CD4-positive, alpha-beta T cell treated with Interleukin-12 subunit alpha and Interleukin-12 subunit beta, for 1 hour (primary cell): Measurements from ENCODE around the gene SLC16A8.

Experiments
- DNase-seq: peaks from one replicate; pipeline ENCODE4 v3.0.0-alpha.2; 2020

SLC16A8 gene

GRCh38 chr22:38110863-38111852, 27.2 kb upstream of the SLC16A8 start:
- DNase-seq = no peak

- DNase-seq = no peak
Measured at GRCh38 chr22:38110008-38110862, 26.3 kb upstream of the SLC16A8 start, which contains the start of gene BAIAP2L2. Gene BAIAP2L2, minus strand, starts transcription at chr22:38110684. Its CDS starts 159 bp downstream, at chr22:38110525.

- DNase-seq = peak; percentile 25
Measured at GRCh38 chr22:38109371-38110001, 25.5 kb upstream of the SLC16A8 start.

- no peak for DNase-seq
Measured at GRCh38 chr22:38108561-38109319, 24.8 kb upstream of the SLC16A8 start.

- no peak for DNase-seq
Measured at GRCh38 chr22:38107692-38108515, 23.9 kb upstream of the SLC16A8 start.

GRCh38 chr22:38106814-38107578, 23.0 kb upstream of the SLC16A8 start:
- DNase-seq = no peak

- DNase-seq = no peak
Measured at GRCh38 chr22:38104084-38104483, 20.1 kb upstream of the SLC16A8 start.

- DNase-seq = no peak
Measured at GRCh38 chr22:38103641-38104040, 19.7 kb upstream of the SLC16A8 start.

GRCh38 chr22:38098410-38099249, 14.6 kb upstream of the SLC16A8 start:
- DNase-seq = no peak

GRCh38 chr22:38097557-38098409, 13.8 kb upstream of the SLC16A8 start:
- no peak for DNase-seq

- no peak for DNase-seq
Measured at GRCh38 chr22:38097058-38097457, 13.1 kb upstream of the SLC16A8 start.

- DNase-seq = no peak
Measured at GRCh38 chr22:38089474-38089851, 5.5 kb upstream of the SLC16A8 start.

- DNase-seq = no peak
Measured at GRCh38 chr22:38088629-38089473, 4.9 kb upstream of the SLC16A8 start.

- no peak for DNase-seq
Measured at GRCh38 chr22:38087855-38088254, 3.9 kb upstream of the SLC16A8 start.

GRCh38 chr22:38086942-38087341, 3.0 kb upstream of the SLC16A8 start:
- DNase-seq = no peak

- no peak for DNase-seq
Measured at GRCh38 chr22:38086001-38086845, 2.2 kb upstream of the SLC16A8 start.

GRCh38 chr22:38085501-38085900, 1.5 kb upstream of the SLC16A8 start:
- no peak for DNase-seq
